Measurements from ENCODE around the gene SHISAL1.

The SHISAL1 gene

DNA sequence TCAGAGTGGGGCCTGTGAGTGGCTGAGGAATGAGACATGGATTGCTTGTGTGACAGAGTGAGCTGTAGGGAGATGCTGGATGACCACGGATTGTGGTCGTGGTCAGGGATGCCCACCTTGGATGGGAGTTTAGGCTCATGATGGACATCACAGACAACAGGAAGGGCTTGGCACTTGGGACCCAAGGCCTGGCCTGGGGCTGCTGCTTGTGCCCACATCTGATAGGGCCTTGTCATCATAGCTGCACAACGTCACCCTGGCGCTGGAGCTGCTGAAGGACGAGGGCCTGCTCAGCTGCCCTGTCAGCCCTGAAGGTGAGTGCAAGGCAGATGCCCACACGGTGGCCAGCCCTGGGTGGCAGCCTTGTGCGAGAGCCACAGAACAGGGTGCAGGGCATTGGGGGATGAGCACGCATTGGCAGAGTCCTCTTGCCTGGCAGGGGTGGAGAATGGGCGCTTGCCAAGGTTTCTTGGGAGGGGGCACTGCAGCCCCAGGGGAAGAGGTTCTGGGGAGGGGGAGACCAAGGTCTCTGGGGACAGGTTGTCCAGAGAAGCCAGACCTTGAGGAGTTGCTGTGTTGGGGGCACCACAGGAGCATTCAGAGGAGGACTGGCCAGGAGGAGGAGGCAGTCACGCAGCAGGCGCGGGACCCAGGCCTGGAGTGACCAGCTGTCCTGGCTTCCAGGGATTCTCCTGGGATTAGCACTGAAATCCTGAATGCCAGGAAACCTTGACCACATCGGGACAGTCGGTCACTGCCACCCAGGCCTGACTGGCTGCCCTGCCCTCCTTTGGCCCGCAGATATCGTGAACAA lies 107.0 kb downstream of the SHISAL1 start:
- no peak for DNase-seq

DNA sequence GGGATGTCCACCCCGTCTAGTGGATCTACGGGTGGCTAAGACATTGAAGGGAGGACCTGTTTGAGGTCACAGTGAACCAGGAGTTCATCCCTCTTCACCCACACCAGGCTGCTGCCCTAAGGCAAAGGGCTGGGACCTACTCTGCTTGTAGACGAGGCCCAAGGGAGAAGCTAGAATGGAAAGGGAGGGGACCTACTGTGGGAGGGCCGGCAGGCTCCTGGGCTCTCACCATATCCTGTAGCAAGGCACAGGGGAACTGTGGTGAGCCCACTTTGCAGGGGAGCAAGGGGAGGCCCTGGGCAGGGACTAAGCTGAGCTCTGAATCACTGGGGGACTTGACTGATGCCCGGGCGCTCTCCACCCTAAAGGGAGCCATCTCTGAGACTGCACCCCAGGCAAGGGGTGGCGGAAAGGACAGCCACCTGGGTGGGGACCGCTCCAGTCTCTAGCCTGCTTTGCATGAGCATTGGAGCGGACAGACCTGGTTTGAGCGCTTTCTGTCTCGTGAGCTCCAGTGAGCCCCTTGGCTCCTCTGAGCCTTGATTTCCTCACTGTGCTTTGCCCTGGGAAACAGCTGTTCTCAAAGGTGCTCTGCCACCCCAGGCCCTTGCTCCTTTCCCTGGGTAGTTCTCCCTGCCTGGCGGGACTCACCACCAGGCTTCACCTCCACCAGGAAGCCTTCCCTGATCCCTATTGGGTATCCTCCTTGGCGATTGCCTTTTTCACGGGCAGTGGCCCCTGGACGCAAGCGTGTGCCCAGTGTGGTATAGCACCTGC lies 107.8 kb downstream of the SHISAL1 start:
- DNase-seq: no peak

DNA sequence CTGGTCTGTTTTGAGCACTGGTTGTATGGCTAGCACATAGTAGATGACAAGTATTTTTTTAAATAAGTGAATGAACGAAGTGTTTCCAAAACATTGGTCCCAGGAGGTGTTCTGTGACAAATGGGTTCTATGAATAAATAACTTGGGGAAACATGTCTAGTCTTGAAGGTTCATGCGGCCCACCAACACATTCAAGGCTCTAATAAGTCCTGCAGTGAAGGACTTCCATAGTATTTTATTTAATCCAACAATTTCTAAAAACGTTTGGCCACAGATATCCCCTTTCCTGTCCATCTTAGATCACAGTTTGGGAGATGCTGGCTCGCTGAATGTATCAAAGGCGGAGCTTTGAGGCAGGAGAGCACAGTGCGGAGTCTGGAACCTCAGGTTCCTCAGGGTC lies 109.5 kb downstream of the SHISAL1 start:
- no peak for DNase-seq

DNA sequence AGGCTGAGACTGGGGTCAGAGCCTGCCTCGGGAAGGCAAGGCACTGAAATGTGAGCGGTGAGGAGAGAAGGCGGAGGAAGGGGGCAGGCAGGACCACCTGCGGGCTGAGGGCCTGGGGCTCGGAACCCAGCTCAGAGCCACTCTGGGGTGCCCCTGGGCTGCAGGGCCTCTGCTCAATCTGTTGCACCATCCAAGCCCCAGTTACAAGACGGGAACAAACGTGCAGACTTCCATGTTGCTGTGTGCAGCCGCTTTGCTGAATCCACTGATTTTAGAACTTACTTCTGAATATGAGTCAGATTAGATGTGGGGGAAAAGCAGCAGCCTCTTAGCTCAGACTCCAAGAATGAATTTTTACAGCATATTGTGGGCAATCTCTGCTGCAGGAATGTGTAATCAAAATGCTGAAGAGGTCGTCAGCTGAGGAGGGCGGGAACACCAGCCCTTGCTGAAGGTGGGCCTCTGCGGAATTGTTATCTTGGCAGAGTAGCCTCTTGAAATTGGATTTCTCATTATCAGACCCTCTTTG lies 110.4 kb downstream of the SHISAL1 start:
- DNase-seq: no peak

DNA sequence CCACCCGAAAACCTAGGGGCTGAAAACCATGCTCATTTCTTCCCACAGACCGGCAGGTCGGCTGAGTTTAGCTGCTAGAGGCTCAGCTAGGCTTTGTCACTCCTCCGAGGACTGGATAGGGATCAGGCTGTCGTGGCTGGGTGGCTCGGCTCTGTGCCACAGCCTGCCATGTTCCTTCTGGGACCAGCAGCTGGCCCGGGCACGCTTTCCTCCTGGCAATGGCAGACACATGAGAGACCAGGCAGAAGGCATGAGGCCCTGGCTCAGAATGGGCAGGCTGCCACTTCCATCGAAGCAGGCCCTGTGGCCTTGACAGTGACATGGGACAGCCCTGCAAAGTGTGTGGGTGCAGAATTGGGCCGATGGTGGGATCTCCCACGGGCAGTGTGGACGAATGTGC lies 111.1 kb downstream of the SHISAL1 start:
- DNase-seq: no peak

DNA sequence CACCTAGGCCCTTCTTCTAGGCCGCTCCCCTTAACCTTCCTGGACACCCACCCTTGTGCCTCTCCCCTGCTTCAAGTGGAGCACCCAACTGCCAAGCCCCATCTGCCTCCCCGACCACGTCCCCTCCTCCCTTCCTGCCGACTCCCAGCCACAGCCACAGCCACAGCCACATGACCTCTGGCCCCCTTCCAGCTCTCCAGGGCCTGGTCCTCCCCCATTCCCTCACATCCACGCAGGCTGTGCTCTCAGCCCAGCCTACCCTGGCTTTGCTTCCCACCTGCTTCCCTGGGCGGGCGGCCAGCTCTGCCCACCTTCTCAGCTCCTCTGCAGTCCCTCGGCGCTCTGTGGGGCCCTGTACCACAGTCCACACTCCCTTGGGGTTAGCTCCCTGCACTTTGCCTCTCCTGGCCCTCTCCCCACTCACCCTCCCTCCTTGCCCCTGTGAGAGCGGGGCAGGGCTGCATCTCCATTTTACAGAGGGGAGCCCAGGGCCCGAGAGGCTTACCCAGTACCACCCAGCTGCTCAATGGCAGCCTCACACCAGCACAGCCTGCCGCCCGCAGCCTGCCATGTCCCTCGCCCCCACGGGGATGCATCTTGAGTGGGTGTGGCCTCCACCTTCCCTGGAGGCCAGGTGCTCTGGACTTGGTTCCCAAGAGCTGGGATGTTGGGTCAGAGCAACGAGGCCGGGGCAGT lies 111.7 kb downstream of the SHISAL1 start:
- no peak for DNase-seq

DNA sequence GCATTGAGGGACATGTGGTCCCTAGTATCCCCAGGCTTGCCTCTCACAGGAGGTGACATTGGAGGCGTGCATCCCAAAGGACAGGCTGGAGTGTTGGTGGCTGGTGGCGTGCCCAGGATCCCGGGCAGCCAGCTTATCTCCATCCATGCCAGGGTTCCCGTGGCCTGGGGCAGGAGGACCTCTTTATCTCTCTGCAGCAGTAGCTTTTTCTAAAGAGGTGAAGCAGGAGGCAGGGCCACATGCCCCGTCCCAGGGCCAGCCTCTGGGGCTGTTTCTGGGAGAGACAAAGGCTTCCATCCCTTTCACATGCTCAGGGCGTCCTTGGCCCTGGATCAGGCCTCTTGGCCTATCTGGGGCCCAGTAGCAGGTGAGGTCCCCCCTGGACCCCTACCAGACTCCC lies 112.3 kb downstream of the SHISAL1 start:
- DNase-seq: no peak

DNA sequence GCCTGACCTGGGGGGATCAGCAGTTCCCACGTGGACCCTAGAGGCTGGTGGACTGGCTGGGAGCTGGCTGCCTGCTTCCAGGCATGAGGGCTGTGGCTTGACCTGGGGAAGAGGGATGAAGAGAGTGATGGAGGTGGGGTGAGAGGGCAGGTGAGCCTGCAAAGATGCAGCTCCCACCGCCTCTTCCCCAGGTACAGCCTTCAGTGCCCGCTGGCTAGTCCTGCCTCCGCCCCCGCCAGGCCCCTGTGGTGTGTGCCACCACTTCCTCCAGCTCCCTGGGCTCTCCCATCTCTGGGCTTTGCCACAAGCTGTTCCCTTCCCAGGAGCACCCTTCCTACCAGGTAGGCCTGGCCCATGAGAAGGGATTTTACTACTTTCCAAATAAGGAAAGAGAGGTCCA lies 112.9 kb downstream of the SHISAL1 start:
- no peak for DNase-seq

DNA sequence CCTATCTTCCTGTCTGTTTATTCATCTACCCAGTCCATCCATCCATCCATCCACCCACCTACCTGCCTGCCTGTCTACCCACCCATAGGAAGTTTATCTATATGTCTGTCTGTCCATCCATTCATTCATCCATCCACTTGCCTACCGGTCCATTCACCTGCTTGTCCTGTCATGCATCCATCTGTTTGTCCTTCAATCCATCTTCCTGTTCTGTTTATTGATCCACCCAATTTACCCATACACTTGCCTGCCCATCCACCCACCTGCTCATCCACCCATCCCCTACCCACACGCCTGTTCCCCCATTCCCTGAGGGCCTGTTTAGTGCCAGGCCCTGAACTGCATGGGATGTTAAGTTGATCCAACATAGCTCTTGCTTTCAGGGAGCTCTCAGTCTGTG lies 113.6 kb downstream of the SHISAL1 start:
- no peak for DNase-seq

DNA sequence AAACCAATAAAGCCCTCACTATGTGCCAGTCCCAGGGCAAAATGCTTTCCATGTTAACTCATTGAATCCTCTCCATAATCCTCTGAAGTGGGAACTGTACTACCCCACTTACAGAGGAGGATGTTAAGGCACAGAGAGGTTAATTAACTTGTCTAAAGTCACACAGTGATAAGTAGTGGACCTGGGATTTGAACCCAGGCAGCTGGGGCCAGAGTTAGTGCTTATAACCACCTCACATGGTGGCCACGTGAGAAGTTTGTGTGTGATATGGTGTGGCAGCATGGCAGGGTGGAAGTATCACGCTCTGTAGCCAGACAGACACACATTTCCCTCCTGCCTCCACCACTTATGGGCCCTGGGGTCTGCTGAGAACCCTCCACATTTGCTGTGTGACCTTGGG lies 115.5 kb downstream of the SHISAL1 start:
- DNase-seq: no peak

DNA sequence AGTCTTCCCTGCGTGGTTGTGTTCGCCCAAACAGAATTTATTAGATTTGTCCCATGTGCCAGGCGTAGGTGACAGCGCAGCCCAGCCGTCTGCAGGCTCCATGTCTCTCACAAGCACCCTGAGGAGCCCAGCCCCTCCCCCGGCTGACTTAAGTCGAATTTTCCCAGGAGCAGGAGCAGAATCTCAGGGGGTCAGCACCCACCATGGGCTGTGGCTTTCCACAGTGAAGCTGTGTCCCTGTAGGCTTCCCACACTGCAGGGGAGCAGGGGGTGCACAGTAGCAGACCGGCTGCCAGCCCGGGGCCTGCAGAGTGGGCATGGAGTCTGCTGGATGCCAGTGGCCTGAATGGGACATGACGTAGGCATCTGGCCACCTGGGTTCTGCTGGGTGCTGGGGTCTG lies 116.0 kb downstream of the SHISAL1 start:
- no peak for DNase-seq

DNA sequence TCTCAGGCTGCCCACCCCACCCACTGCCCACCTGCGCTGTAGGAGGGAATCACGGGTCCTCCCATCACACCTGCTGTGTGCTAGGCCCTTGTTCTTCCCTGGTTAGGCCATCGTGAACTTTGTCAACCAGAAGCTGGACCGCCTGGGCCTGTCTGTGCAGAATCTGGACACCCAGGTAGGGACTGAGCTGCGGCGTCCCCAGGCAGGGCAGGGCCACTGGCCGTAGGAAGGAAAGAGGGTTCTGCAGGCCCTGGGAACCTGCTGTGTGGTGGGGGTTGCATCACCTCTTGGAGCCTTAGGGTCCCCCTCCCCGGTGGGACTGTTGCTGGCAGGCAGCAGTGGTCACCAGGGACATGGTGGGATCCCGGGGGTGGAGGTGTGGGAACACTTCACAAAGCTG lies 116.5 kb downstream of the SHISAL1 start:
- no peak for DNase-seq

DNA sequence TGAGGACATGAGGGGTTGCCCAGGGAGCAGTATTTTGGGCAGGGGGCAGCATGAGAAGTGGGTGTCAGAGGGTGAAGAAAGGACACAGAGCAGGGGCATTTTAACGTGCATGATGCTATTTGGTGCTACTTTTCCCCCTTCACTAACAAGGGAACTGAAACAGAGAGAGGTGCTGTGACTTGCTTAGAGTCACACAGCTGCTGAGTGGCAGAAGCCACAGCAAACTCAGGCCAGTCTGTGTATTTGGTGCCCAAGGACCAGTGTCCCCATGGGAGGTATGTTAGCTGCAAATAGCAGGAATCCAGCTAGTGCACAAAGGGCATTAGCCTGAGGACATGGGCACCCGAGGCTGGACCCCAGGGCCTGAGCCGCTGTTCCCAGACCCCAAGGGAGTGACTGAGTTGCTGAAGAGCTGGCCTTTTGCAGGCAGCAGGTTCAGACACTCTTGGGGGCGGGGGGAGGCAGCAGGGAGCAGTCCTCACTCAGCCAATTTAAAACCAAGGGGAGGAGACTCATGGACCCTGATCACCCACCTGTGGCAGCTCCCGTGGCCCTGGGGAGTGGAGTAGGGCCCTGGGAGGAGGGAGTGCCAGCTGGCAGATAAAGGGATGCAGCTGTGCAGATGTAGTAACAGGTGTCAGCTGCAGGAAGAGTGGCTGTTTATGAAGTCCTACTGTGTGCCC lies 117.4 kb downstream of the SHISAL1 start:
- DNase-seq: no peak

DNA sequence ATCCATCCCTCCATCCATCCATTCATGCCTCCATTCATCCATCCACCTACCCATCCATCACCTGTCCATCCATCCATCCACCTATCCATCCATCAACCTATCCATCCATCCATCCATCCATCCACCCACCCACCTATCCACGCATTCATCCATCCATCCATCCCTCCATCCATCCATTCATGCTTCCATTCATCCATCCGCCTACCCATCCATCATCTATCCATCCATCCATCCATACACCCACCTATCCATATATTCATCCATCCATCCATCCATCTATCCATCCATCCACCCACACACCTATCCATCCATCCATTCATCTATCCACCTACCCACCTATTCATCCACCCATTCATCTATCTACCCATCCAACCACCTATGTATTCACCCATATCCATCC lies 118.2 kb downstream of the SHISAL1 start:
- DNase-seq: no peak
